Measurements from ENCODE around the gene KANSL2. TPM values are rescaled to one million over a fixed set of nuclear protein-coding genes. Genes with fewer than 3 reads are reported as not detected.
"Not testable (repeated sequence)": the region's sequence is repeated elsewhere in the genome, so short reads cannot be mapped to it uniquely, and the experiment has no call there.

The KANSL2 gene
- total RNA-seq, 1 experiment from 2014 or later, result 26.2 TPM

GRCh38 chr12:48717252-48717695, 35.2 kb upstream of the KANSL2 start:
- intact Hi-C loops (cut with micrococcal nuclease; ENCODE audit: unreplicated experiment), result no loop called here
- CTCF ChIA-PET, result no interaction called here
- peak overlapping the region; percentile 93 for H3K4me3 Mint-ChIP-seq (ENCODE audit: low read depth, unreplicated experiment)
- H3K36me3 Mint-ChIP-seq (ENCODE audit: insufficient read depth, unreplicated experiment), result peaks cover 43% of the 10 kb centered on the region
- BruUV-seq (replicated peaks), result TSS peak; percentile 95
- peaks cover 10% of the 10 kb centered on the region for H3K4me1 Mint-ChIP-seq (ENCODE audit: low read depth, unreplicated experiment)
- peaks cover 6% of the 10 kb centered on the region for H3K9me3 Mint-ChIP-seq (ENCODE audit: low read depth, unreplicated experiment)
- TF ChIP-seq CTCF (IDR thresholded peaks at IDR 0.05; ENCODE audit: unreplicated experiment), result no peak
- peak overlapping the region; percentile 92 for H3K27ac Mint-ChIP-seq (ENCODE audit: unreplicated experiment)
- H3K27me3 Mint-ChIP-seq (ENCODE audit: unreplicated experiment), result no peaks in the 10 kb centered on the region
- DNase-seq, result no peak

- Mint-ChIP-seq H3K9me3 (ENCODE audit: low read depth, unreplicated experiment) (peaks cover 6% of the 10 kb centered on the region), H3K27me3 (ENCODE audit: unreplicated experiment) (no peaks in the 10 kb centered on the region), H3K27ac (ENCODE audit: unreplicated experiment) (peak within 1 kb of the TSS; percentile 92), H3K4me1 (ENCODE audit: low read depth, unreplicated experiment) (peaks cover 10% of the 10 kb centered on the region), H3K36me3 (ENCODE audit: insufficient read depth, unreplicated experiment) (peaks cover 48% of the 10 kb centered on the region), H3K4me3 (ENCODE audit: low read depth, unreplicated experiment) (peak within 1 kb of the TSS; percentile 93)
- no TSS peak for BruUV-seq (replicated peaks)
- DNase-seq, result peak; percentile 94
- CTCF ChIA-PET, result no interaction called here
- intact Hi-C loops (cut with micrococcal nuclease; ENCODE audit: unreplicated experiment), result no loop called here
- no peak for TF ChIP-seq CTCF (IDR thresholded peaks at IDR 0.05; ENCODE audit: unreplicated experiment)
Observed at GRCh38 chr12:48716493-48717251, 34.6 kb upstream of the KANSL2 start, which contains the start of gene CCNT1. Gene CCNT1 (minus strand): TSS chr12:48716707. CDS start chr12:48716675, 32 bp downstream.

GRCh38 chr12:48716168-48716492, 34.1 kb upstream of the KANSL2 start:
- no peak for TF ChIP-seq CTCF (IDR thresholded peaks at IDR 0.05; ENCODE audit: unreplicated experiment)
- H3K4me1 Mint-ChIP-seq (ENCODE audit: low read depth, unreplicated experiment), result peaks cover 10% of the 10 kb centered on the region
- peaks cover 50% of the 10 kb centered on the region for H3K36me3 Mint-ChIP-seq (ENCODE audit: insufficient read depth, unreplicated experiment)
- DNase-seq, result no peak
- BruUV-seq (replicated peaks), result TSS peak; percentile 78
- H3K4me3 Mint-ChIP-seq (ENCODE audit: low read depth, unreplicated experiment), result peak overlapping the region; percentile 93
- peaks cover 6% of the 10 kb centered on the region for H3K9me3 Mint-ChIP-seq (ENCODE audit: low read depth, unreplicated experiment)
- no peaks in the 10 kb centered on the region for H3K27me3 Mint-ChIP-seq (ENCODE audit: unreplicated experiment)
- peak overlapping the region; percentile 92 for H3K27ac Mint-ChIP-seq (ENCODE audit: unreplicated experiment)
- CTCF ChIA-PET, result no interaction called here
- intact Hi-C loops (cut with micrococcal nuclease; ENCODE audit: unreplicated experiment), result no loop called here

GRCh38 chr12:48712209-48712608, 30.2 kb upstream of the KANSL2 start:
- no peaks in the 10 kb centered on the region for H3K9me3 Mint-ChIP-seq (ENCODE audit: low read depth, unreplicated experiment)
- intact Hi-C loops (cut with micrococcal nuclease; ENCODE audit: unreplicated experiment), result no loop called here
- H3K27me3 Mint-ChIP-seq (ENCODE audit: unreplicated experiment), result no peaks in the 10 kb centered on the region
- no peak overlapping the region for H3K27ac Mint-ChIP-seq (ENCODE audit: unreplicated experiment)
- CTCF ChIA-PET, result no interaction called here
- no TSS peak for BruUV-seq (replicated peaks)
- no peak for DNase-seq
- H3K4me1 Mint-ChIP-seq (ENCODE audit: low read depth, unreplicated experiment), result peaks cover 10% of the 10 kb centered on the region
- H3K36me3 Mint-ChIP-seq (ENCODE audit: insufficient read depth, unreplicated experiment), result peaks cover 61% of the 10 kb centered on the region
- no peak overlapping the region for H3K4me3 Mint-ChIP-seq (ENCODE audit: low read depth, unreplicated experiment)
- no peak for TF ChIP-seq CTCF (IDR thresholded peaks at IDR 0.05; ENCODE audit: unreplicated experiment)

GRCh38 chr12:48698822-48699221, 16.8 kb upstream of the KANSL2 start:
- H3K4me3 Mint-ChIP-seq (ENCODE audit: low read depth, unreplicated experiment); H3K9me3 Mint-ChIP-seq (ENCODE audit: low read depth, unreplicated experiment); CTCF ChIA-PET; H3K4me1 Mint-ChIP-seq (ENCODE audit: low read depth, unreplicated experiment); intact Hi-C loops (cut with micrococcal nuclease; ENCODE audit: unreplicated experiment); H3K27ac Mint-ChIP-seq (ENCODE audit: unreplicated experiment); H3K27me3 Mint-ChIP-seq (ENCODE audit: unreplicated experiment); BruUV-seq (replicated peaks); DNase-seq: not testable (repeated sequence)
- H3K36me3 Mint-ChIP-seq (ENCODE audit: insufficient read depth, unreplicated experiment), result peaks cover 25% of the 10 kb centered on the region

All from Calu3 (cell line).